Thymus (tissue), 11 donors: ENCODE results near the gene CAMKMT. TPM values are rescaled to one million over a fixed set of nuclear protein-coding genes. Genes with fewer than 3 reads are reported as not detected.

ENCODE experiments used
- DNase-seq, 9 donors: peaks; one replicate each; pipeline ENCODE4 v3.0.0-alpha.2; 2013; ENCODE audit warnings: low spot score in 9 of 9, low read depth in 6 of 9, missing footprints in 1 of 9
- H3K27ac ChIP-seq, 2 donors: one replicate each; pipeline ENCODE4 v1.5.1; 2013; ENCODE audit warnings: control low read depth in 1 of 2, low read depth in 1 of 2, low read length in 1 of 2, mild to moderate bottlenecking in 1 of 2, moderate library complexity in 1 of 2
- H3K27me3 ChIP-seq, 2 donors: one replicate each; pipeline ENCODE4 v1.5.1; 2013; ENCODE audit warnings: low read length in 1 of 2; ENCODE audit not compliant: control insufficient read depth in 2 of 2, insufficient read depth in 1 of 2
- H3K36me3 ChIP-seq, 2 donors: one replicate each; pipeline ENCODE4 v1.5.1; 2013; ENCODE audit warnings: low read length in 1 of 2, mild to moderate bottlenecking in 1 of 2, moderate library complexity in 1 of 2; ENCODE audit not compliant: control insufficient read depth in 2 of 2, insufficient read depth in 2 of 2
- H3K4me1 ChIP-seq, 2 donors: one replicate each; pipeline ENCODE4 v1.5.1; 2013; ENCODE audit warnings: low read length in 2 of 2; ENCODE audit not compliant: control insufficient read depth in 2 of 2, insufficient read depth in 2 of 2
- H3K4me3 ChIP-seq, 2 donors: one replicate each; pipeline ENCODE4 v1.5.1; 2013; ENCODE audit warnings: low read length in 2 of 2, control low read depth in 1 of 2, mild to moderate bottlenecking in 1 of 2
- H3K9me3 ChIP-seq, 2 donors: one replicate each; pipeline ENCODE4 v1.5.1; 2013; ENCODE audit warnings: low read length in 1 of 2, mild to moderate bottlenecking in 1 of 2; ENCODE audit not compliant: control insufficient read depth in 2 of 2, insufficient read depth in 1 of 2
- WGBS: extraction: QIAGEN DNeasy Blood & Tissue Kit; methylation state at CpG from one replicate; pipeline ENCODE4 v1.1.7; 2013; 5-methylcytosine and 5-hydroxymethylcytosine counted together
- polyA plus RNA-seq: library from polyadenylated mRNA; stranded (reverse); fragments of 200-250 nt; gene quantifications from one replicate; pipeline ENCODE4 v1.2.3, GENCODE V29; 2013
- total RNA-seq: library from RNA; stranded (reverse); fragments of 120-200 nt; gene quantifications from one replicate; pipeline ENCODE4 v1.2.4, GENCODE V29; 2013
- donor health status: healthy.

Gene CAMKMT
- total and polyA plus RNA-seq, 2 donors: 7.0 to 7.4 TPM

GRCh38 chr2:44741507-44741906, 379.8 kb downstream of the CAMKMT start:
- Histone ChIP-seq H3K36me3 (no peaks in the 10 kb centered on the region), H3K9me3 (no peaks in the 10 kb centered on the region), H3K4me1 (no peaks in the 10 kb centered on the region), H3K4me3 (no peak overlapping the region), H3K27me3 (no peaks in the 10 kb centered on the region), H3K27ac (no peak overlapping the region)
- WGBS: 96% methylated on average over 1 of the region's 1 CpG
- no peak for DNase-seq

- H3K27ac ChIP-seq: no peak overlapping the region
- no peak overlapping the region for H3K4me3 ChIP-seq
- WGBS: 99% methylated on average over 3 of the region's 3 CpGs
- H3K9me3 ChIP-seq: no peaks in the 10 kb centered on the region
- H3K27me3 ChIP-seq: no peaks in the 10 kb centered on the region
- DNase-seq: no peak
- no peaks in the 10 kb centered on the region for H3K4me1 ChIP-seq
- no peaks in the 10 kb centered on the region for H3K36me3 ChIP-seq
Observed at GRCh38 chr2:44742057-44742456, 380.3 kb downstream of the CAMKMT start.

GRCh38 chr2:44743473-44743872, 381.7 kb downstream of the CAMKMT start:
- no peak overlapping the region for H3K27ac ChIP-seq
- DNase-seq: no peak
- H3K27me3 ChIP-seq: no peaks in the 10 kb centered on the region
- H3K9me3 ChIP-seq: no peaks in the 10 kb centered on the region
- no peaks in the 10 kb centered on the region for H3K36me3 ChIP-seq
- WGBS: 99% methylated on average over 3 of the region's 3 CpGs
- H3K4me1 ChIP-seq: no peaks in the 10 kb centered on the region
- H3K4me3 ChIP-seq: no peak overlapping the region

DNA sequence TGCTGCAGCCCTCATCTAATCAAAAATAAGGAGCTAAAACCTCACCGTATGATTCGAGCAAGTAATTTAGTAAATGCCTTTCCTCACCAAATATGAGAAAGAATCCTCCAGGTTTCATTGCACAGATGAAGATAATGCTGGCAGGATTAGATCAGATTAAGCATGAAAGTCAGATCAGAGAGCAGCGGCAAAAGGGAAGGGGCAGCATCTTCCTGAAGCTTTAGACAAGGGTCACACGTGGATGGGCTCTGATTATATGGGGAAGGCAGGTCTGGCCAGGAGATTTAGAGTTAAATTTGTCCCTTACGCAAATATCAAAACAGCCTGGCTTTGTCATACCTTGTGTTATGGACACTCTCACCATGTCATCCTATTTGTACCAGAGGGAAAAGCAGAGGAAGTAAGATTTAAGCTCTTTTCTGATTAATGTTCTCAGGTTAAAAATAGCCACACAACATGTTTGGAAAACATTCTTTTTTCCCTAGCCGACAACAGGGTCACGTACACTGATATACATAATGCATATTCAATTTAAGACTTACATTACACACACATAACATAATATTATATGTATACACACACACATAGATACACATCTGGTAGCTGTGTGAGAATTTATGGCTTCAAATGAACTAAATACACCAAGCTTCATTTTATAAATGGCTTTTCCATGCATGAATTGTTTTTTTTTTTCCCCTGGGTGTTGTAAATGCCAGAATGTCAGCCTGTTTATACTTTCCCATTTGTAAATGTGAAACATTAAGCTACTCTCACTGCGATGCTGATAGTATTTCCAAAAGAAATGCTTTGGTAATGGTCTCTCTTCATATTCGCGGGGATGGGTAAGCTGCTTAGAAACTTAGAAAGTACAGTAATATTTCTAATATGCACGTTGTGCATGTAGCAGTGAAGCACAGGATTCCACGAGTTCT, 383.5 kb downstream of the CAMKMT start:
- H3K4me1 ChIP-seq: no peaks in the 10 kb centered on the region

DNA sequence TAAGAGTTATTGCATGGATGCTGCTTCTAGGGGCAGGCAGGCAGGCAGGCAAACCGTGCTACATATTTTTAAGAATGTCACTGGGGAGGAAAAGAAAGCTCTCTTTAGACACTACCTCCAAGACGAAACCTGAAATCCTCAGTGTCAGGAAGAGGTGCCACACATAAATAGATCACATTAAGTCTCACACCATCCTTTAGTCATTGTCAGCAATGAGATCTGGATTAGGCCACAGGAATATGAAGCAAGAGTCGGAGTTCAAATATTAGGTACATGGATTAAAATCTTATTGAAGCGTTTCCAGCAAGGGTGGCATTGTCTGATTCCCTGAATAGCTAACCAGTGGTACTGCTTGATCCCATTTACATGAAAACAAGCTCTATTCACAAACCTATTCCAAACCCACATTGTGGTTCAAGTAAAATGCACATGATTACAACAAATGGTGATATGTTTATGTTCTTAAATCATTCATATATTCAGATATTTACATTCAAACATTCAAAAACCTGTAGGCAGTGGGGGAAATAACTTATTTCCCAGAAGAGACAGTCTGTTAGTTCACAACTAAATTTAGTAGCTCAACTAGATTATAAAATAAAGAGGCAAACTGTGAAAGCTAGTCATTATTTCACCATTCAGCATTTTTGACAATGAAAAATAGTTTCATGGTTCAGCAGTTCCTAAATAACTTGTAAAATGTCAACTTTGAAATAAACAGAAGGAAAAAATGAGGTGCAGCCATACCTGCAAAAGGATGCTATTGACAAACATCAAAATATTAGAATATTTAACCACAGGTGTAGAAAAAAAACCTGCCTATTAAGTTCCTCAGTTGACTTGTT, 384.4 kb downstream of the CAMKMT start:
- no peaks in the 10 kb centered on the region for H3K9me3 ChIP-seq
- 99% methylated on average over 4 of the region's 4 CpGs for WGBS
- H3K36me3 ChIP-seq: no peaks in the 10 kb centered on the region
- H3K27ac ChIP-seq: no peak overlapping the region
- H3K4me1 ChIP-seq: no peaks in the 10 kb centered on the region
- DNase-seq: no peak
- no peaks in the 10 kb centered on the region for H3K27me3 ChIP-seq
- H3K4me3 ChIP-seq: no peak overlapping the region

More for the DNA sequence above, 383.5 kb downstream of the CAMKMT start:
- DNase-seq: no peak
- no peaks in the 10 kb centered on the region for H3K9me3 ChIP-seq
- H3K27me3 ChIP-seq: no peaks in the 10 kb centered on the region
- H3K36me3 ChIP-seq: no peaks in the 10 kb centered on the region
- WGBS: 94% methylated on average over 12 of the region's 12 CpGs
- no peak overlapping the region for H3K27ac ChIP-seq
- H3K4me3 ChIP-seq: no peak overlapping the region

GRCh38 chr2:44746856-44747615, 385.3 kb downstream of the CAMKMT start:
- no peaks in the 10 kb centered on the region for H3K36me3 ChIP-seq
- H3K27me3 ChIP-seq: no peaks in the 10 kb centered on the region
- no peaks in the 10 kb centered on the region for H3K4me1 ChIP-seq
- H3K4me3 ChIP-seq: no peak overlapping the region
- 94% methylated on average over 8 of the region's 8 CpGs for WGBS
- no peak for DNase-seq
- H3K9me3 ChIP-seq: no peaks in the 10 kb centered on the region
- no peak overlapping the region for H3K27ac ChIP-seq

- Histone ChIP-seq H3K9me3 (no peaks in the 10 kb centered on the region), H3K4me3 (no peak overlapping the region)
Observed at GRCh38 chr2:44747794-44748193, 386.0 kb downstream of the CAMKMT start.

GRCh38 chr2:44751754-44752479, 390.2 kb downstream of the CAMKMT start:
- no peaks in the 10 kb centered on the region for H3K9me3 ChIP-seq
- WGBS: 78% methylated on average over 8 of the region's 8 CpGs
- no peak for DNase-seq
- H3K4me3 ChIP-seq: no peak overlapping the region
- no peaks in the 10 kb centered on the region for H3K27me3 ChIP-seq
- no peak overlapping the region for H3K27ac ChIP-seq
- no peaks in the 10 kb centered on the region for H3K36me3 ChIP-seq
- H3K4me1 ChIP-seq: no peaks in the 10 kb centered on the region

More at GRCh38 chr2:44747794-44748193, 386.0 kb downstream of the CAMKMT start:
- no peak for DNase-seq
- no peaks in the 10 kb centered on the region for H3K36me3 ChIP-seq
- no peaks in the 10 kb centered on the region for H3K27me3 ChIP-seq
- no peak overlapping the region for H3K27ac ChIP-seq
- H3K4me1 ChIP-seq: no peaks in the 10 kb centered on the region
